GM18520 (cell line): Measurements from ENCODE around the gene GPD2.

Source experiments
- ATAC-seq: cut with Tn5 transposase; IDR thresholded peaks from one replicate; pipeline ENCODE4 v1.9.1; 2021; ENCODE audit not compliant: unreplicated experiment

Gene GPD2

DNA sequence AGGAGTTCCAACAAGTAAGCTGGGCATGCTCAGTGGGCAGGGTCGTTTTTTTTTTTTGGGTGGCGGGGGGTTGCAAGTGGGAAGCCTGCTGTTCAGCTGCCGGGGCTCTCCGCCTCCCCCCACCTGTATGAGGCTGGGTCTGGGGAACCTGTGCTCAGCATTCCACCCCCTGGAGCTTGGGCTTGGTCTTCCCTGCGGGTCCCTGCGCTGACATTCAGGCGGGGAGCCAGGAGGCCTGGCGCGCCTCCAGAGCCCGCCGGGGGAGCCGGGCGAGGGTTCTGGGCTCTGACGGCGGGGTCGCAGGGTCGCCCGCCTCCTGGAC lies 822 bp upstream of the GPD2 start:
- no peak for ATAC-seq

- ATAC-seq, result peak; percentile 32
These were observed 412 bp downstream of the GPD2 start for GRCh38 chr2:156436497-156437085.

- ATAC-seq, result peak; percentile 27
These were observed 1.2 kb downstream of the GPD2 start for GRCh38 chr2:156437272-156437930.

GRCh38 chr2:156437931-156438410 lies 1.8 kb downstream of the GPD2 start:
- ATAC-seq, result no peak

DNA sequence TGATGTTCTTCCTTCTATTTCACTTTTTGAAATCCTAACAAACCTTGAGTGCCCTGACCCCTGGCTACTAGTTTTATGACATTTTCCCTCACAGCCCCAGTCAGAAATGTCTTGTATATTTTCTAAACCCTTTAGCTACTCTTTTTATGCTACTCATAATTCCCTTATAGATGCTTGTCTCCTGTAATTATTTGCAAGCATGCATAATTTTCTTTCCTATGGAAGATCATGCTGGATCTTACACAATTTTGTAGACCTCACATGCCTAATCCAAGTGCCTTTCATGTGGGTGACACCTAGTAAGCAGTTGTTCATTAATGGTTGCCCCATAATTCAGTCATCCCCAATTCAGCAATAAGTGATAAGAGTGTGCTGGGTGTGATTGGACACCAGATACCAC lies 6.9 kb downstream of the GPD2 start:
- no peak for ATAC-seq

- ATAC-seq, result peak; percentile 60
These were observed 9.4 kb downstream of the GPD2 start for GRCh38 chr2:156445296-156446220.

- ATAC-seq, result no peak
These were observed 11.6 kb downstream of the GPD2 start for GRCh38 chr2:156447761-156448160.

DNA sequence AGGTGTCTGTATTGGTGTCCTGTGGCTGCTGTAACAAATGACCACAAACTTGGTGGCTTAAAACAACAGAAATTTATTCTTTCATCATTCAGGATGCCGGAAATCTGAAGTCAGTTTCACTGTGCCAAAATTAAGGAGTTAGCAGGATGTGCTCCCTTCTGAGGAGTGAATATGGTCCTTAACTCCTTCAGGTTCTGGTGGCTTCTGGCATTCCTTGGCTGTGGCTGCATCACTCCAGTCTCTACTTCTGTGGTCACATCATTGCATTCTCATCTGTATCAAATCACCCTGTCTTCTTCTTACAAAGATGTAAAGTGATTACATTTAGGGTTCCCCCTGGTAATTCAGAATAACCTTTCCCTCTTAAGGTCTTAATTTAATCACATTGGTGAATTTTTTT lies 12.6 kb downstream of the GPD2 start:
- ATAC-seq, result no peak

GRCh38 chr2:156452971-156453370 lies 16.8 kb downstream of the GPD2 start:
- no peak for ATAC-seq

- peak; percentile 60 for ATAC-seq
These were observed 19.3 kb downstream of the GPD2 start for GRCh38 chr2:156455361-156455975.

- ATAC-seq, result peak; percentile 63
These were observed 20.4 kb downstream of the GPD2 start for GRCh38 chr2:156456616-156457015.

DNA sequence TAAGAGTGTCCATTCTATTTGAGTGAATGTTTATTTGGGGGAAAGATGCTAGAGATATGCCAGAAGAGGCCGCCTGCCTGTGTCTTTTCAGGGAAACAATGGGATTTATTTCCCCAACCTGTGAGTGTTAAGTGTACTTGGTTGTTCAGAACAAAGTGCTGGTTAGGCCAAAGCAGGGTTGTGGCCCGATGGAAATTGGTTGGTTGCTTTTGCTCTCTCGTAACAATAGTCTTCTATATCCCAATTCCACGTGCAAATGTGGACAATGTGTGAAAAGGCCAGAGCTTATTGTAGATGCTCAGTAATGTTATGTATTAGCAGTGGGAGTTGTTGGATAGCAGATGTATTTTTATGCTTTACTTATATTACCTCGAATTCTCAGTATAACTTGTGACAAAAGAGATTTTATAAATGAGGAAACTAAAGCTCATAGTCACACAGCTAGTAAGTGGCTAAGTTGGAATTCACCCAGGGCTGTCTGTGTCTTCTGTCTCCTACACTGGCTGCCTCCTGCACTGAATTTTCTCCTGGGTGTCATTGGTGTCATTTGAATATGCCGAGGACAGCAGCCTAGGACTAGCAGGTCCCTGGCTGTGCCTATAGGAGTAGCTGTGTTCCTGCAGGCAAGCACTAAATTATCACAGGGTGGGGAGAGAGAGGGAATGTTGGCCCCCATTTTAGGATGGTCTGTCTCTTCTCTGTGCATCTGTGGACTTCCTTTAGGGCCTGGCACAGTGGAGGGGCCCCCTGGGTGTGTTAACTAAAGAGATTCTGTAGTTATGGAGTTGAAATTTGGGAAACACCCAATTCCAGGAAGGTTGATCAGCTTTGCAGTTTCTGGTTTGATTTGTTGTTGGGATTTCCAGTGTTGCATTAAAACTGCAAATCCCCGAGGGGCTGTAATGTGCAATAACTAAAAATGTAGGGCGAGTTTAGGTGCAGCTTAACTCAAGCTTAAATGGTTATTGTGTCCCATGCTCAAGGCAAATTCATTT lies 21.6 kb downstream of the GPD2 start:
- ATAC-seq, result no peak

DNA sequence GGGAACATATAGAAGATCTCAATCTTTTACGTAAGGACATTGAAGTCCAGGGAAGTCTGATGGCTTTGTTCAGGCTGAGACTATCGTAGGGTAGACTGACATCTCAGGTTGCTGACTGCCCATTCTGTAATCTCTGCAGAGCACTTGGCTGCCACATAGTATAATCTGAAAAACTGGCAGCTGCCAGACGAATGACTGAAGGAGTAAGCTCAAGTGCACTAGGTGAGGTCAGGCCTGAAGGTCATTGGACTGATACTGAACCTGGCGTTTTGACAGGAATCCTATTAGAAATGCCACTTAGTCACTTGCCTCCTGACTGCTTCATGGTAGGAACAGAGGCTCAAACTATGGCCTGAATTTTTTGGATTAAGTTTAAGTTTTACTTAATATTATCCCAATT lies 23.5 kb downstream of the GPD2 start:
- no peak for ATAC-seq

GRCh38 chr2:156464106-156464505 lies 27.9 kb downstream of the GPD2 start:
- ATAC-seq, result no peak

DNA sequence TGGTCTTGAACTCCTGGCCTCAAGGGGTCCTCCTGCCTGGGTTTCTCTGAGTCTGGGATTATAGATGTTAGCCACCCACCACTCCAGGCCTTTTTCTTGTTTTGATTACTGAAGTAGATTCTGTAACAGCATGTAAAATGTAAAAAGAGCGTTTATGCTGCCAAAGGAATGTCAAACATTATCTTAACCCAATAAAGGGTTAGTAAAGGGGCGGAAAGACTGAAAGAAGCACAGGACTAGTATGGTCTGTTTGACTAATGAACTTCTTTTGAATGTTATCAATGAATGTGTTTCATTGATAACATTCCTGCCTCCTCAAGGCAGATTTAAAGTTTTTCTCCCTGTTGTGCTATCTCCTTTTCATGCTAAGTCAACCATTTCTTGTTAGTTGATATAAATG lies 29.4 kb downstream of the GPD2 start:
- ATAC-seq, result no peak

- no peak for ATAC-seq
These were observed 30.7 kb downstream of the GPD2 start for GRCh38 chr2:156466739-156467405.

GRCh38 chr2:156470975-156471583 lies 34.9 kb downstream of the GPD2 start:
- ATAC-seq, result no peak

GRCh38 chr2:156471762-156472161 lies 35.6 kb downstream of the GPD2 start:
- ATAC-seq, result no peak

GRCh38 chr2:156472686-156473085 lies 36.5 kb downstream of the GPD2 start:
- ATAC-seq, result peak; percentile 66
